22Rv1 (cell line): ENCODE measurements around the gene TM2D1.

Experiments
- ZFX ChIP-seq: fragments of 450-650 bp; IDR thresholded peaks from 2 replicates; pipeline ENCODE4 v1.6.1; 2017; ENCODE audit warnings: antibody characterized with exemption, borderline replicate concordance
- TF ChIP-seq, protein P1 (sequence below): fragments of 450-650 bp; IDR thresholded peaks from 2 replicates; pipeline ENCODE4 v1.5.1; 2017; ENCODE audit warnings: mild to moderate bottlenecking

DNA sequence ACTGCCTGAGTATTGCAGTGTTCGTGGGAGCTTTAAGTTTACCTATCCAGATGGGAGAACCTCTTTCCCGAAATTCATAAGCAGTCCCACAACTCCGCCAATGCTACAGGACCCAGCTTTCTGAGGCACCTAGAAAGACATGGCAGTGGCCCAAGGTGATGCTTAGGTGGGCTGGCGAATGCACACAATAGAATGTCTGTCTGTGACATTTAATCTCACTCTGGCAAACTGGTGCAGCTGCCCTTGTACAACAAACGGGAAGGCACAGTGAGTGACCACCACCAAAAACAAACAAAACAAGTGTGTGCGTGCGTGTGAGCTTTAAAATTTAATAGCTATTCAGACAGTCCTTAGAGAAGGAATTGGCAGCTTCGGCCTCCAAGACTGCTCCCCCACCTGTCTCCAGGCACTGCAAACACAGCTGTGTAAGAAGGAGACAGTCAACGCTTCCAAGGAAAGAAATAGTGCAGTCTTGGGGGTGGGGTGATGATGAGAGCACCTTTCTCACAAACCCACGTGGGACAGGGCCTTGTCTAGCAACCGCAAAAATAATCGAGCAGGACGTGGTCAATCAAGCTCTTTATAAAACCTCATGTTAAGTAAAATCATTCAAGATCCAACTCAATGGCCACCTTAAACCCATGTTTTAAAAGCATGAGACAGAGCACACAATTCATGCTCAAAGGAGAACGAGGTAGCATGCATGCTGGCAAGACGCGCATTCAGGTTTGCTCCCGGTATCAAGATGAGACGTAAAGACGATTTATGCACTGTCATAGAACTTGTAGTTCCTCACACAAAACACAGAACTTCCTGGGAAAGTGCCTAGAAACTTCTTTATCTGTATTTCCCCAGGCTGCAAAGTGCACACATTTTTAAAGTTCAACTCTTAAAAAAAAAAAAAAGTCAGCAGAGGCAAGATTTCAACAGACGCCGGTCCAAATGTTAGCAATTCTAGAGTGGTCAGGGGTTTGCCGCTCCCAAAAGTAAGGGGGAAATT lies 84.1 kb downstream of the TM2D1 start:
- TF ChIP-seq, protein P1, sequence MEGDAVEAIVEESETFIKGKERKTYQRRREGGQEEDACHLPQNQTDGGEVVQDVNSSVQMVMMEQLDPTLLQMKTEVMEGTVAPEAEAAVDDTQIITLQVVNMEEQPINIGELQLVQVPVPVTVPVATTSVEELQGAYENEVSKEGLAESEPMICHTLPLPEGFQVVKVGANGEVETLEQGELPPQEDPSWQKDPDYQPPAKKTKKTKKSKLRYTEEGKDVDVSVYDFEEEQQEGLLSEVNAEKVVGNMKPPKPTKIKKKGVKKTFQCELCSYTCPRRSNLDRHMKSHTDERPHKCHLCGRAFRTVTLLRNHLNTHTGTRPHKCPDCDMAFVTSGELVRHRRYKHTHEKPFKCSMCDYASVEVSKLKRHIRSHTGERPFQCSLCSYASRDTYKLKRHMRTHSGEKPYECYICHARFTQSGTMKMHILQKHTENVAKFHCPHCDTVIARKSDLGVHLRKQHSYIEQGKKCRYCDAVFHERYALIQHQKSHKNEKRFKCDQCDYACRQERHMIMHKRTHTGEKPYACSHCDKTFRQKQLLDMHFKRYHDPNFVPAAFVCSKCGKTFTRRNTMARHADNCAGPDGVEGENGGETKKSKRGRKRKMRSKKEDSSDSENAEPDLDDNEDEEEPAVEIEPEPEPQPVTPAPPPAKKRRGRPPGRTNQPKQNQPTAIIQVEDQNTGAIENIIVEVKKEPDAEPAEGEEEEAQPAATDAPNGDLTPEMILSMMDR = no peak
- TF ChIP-seq ZFX = no peak
